Gastrocnemius medialis (tissue), 4 donors: ENCODE results near the gene LEUTX. TPM values are rescaled to one million over a fixed set of nuclear protein-coding genes. Genes with fewer than 3 reads are reported as not detected.
"Not testable (repeated sequence)": the region's sequence is repeated elsewhere in the genome, so short reads cannot be mapped to it uniquely, and the experiment has no call there.

Source experiments
- ATAC-seq, 2 donors: fragments of 150-250 bp; one replicate each; pipeline ENCODE4 v1.9.1; 2016
- DNase-seq, 2 donors: peaks; one replicate each; pipeline ENCODE4 v3.0.0-alpha.2; 2019
- H3K27ac ChIP-seq, 4 donors: fragments of 200-600 bp; sonication (generic); 1 replicate in 1 of 4; 2 replicates in 3 of 4; pipeline ENCODE4 v1.5.1; 2016 to 2018; ENCODE audit warnings: mild to moderate bottlenecking in 2 of 4, moderate library complexity in 1 of 4
- H3K27me3 ChIP-seq, 3 donors: fragments of 200-600 bp; sonication (generic) in 2 of 3; 1 replicate in 1 of 3; 2 replicates in 2 of 3; pipeline versions ENCODE4 v1.5.1 to v1.6.0; 2016 to 2019; ENCODE audit warnings: mild to moderate bottlenecking in 1 of 3, moderate library complexity in 1 of 3
- H3K36me3 ChIP-seq, 2 donors: fragments of 200-600 bp; sonication (generic) in 1 of 2; one replicate each; pipeline ENCODE4 v1.5.1; 2017 to 2018
- H3K4me1 ChIP-seq, 2 donors: fragments of 200-600 bp; sonication (generic) in 1 of 2; one replicate each; pipeline ENCODE4 v1.5.1; 2016 to 2017; ENCODE audit warnings: mild to moderate bottlenecking in 2 of 2
- H3K4me3 ChIP-seq, 4 donors: fragments of 200-600 bp; sonication (generic) in 3 of 4; 1 replicate in 1 of 4; 2 replicates in 3 of 4; pipeline ENCODE4 v1.5.1; 2016 to 2019; ENCODE audit warnings: mild to moderate bottlenecking in 2 of 4
- H3K9me3 ChIP-seq, 3 donors: fragments of 200-600 bp; sonication (generic) in 2 of 3; 1 replicate in 1 of 3; 2 replicates in 2 of 3; pipeline ENCODE4 v1.5.1; 2016 to 2019
- CTCF ChIP-seq, 5 experiments: fragments of 450-650 bp in 3 of 5; fragments of 200-600 bp in 2 of 5; sonication (generic) in 2 of 5; IDR thresholded peaks in 4 of 5; conservative IDR thresholded peaks in 1 of 5; 1 replicate in 4 of 5; 2 replicates in 1 of 5; pipeline ENCODE4 v1.5.1; 2016 to 2019; ENCODE audit warnings: antibody characterized with exemption in 5 of 5, mild to moderate bottlenecking in 3 of 5, moderate library complexity in 3 of 5
- POLR2A ChIP-seq, 2 donors: fragments of 450-650 bp; IDR thresholded peaks; one replicate each; pipeline ENCODE4 v1.6.1; 2017; ENCODE audit warnings: antibody characterized with exemption in 2 of 2, mild to moderate bottlenecking in 2 of 2, moderate library complexity in 2 of 2
- in situ Hi-C, 4 donors: fragments of 200-750 bp; cut with MboI; loops; one replicate each; pipeline versions ENCODE4 v1.15.0 to v1.8.0; 2017; ENCODE audit warnings: low sequenced_read_pairs in 4 of 4
- intact Hi-C: fragments of 100-400 bp; cut with DNase I; formaldehyde crosslinking; loops from one replicate; pipeline ENCODE4 v1.15.1; 2023; ENCODE audit warnings: low total_unique reads
- total RNA-seq, 4 donors: library from RNA; depleted of rRNA; stranded (reverse); fragments of >200 nt; gene quantifications; one replicate each; pipeline versions ENCODE4 v1.1.0 to v1.2.3, GENCODE V29; 2016

Gene LEUTX
- total RNA-seq, 4 donors from 2014 or later = not detected

DNA sequence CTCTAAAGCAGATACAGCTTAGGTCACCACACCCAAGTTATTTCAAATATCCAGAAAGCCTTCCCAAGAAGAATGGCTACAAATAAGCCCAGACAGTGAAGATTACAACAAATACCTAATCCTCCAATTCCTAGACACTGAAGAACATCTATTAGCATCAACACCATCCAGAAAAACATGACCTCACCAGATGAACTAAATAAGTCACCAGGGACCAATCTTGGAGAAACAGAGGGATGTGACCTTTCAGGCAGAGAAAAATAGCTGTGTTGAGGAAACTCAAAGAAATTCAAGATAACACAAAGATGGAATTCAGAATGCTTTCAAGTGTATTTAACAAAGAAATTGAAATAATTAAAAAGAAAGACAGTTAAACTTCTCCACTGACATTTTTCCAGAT lies 25.9 kb upstream of the LEUTX start:
- H3K4me3 ChIP-seq = no peak overlapping the region
- peaks cover 0 to 2% (median 0%) of the 10 kb centered on the region in 3 donors for H3K27me3 ChIP-seq
- H3K4me1 ChIP-seq = no peaks in the 10 kb centered on the region
- ATAC-seq (no peak), DNase-seq (no peak)
- no peaks in the 10 kb centered on the region for H3K36me3 ChIP-seq
- intact Hi-C loops (no loop called here), in situ Hi-C loops (no loop called here)
- no peak for TF ChIP-seq POLR2A (IDR thresholded peaks at IDR 0.05)
- TF ChIP-seq CTCF (IDR thresholded peaks at IDR 0.05 in 4 of 5, conservative IDR thresholded peaks at IDR 0.05 in 1 of 5) = no peak
- no peak overlapping the region for H3K27ac ChIP-seq
- no peaks in the 10 kb centered on the region for H3K9me3 ChIP-seq

GRCh38 chr19:39754544-39754943 lies 24.1 kb upstream of the LEUTX start:
- Histone ChIP-seq H3K4me3 (no peak overlapping the region), H3K27ac (no peak overlapping the region), H3K36me3 (no peaks in the 10 kb centered on the region), H3K4me1 (no peaks in the 10 kb centered on the region), H3K27me3 (peaks cover 0 to 5% (median 0%) of the 10 kb centered on the region in 3 donors), H3K9me3 (no peaks in the 10 kb centered on the region)
- in situ Hi-C loops (no loop called here), intact Hi-C loops (no loop called here)
- ATAC-seq (no peak), DNase-seq (no peak)
- no peak for TF ChIP-seq CTCF (IDR thresholded peaks at IDR 0.05 in 4 of 5, conservative IDR thresholded peaks at IDR 0.05 in 1 of 5)

- peaks cover 0 to 5% (median 0%) of the 10 kb centered on the region in 3 donors for H3K27me3 ChIP-seq
- H3K4me1 ChIP-seq = no peaks in the 10 kb centered on the region
- intact Hi-C loops (no loop called here), in situ Hi-C loops (no loop called here)
- DNase-seq (no peak), ATAC-seq (no peak)
- no peak overlapping the region for H3K27ac ChIP-seq
- no peaks in the 10 kb centered on the region for H3K36me3 ChIP-seq
- no peaks in the 10 kb centered on the region for H3K9me3 ChIP-seq
- no peak overlapping the region for H3K4me3 ChIP-seq
- TF ChIP-seq CTCF (IDR thresholded peaks at IDR 0.05 in 4 of 5, conservative IDR thresholded peaks at IDR 0.05 in 1 of 5) = no peak
- TF ChIP-seq POLR2A (IDR thresholded peaks at IDR 0.05) = no peak
These were observed 23.7 kb upstream of the LEUTX start for GRCh38 chr19:39754971-39755370.

DNA sequence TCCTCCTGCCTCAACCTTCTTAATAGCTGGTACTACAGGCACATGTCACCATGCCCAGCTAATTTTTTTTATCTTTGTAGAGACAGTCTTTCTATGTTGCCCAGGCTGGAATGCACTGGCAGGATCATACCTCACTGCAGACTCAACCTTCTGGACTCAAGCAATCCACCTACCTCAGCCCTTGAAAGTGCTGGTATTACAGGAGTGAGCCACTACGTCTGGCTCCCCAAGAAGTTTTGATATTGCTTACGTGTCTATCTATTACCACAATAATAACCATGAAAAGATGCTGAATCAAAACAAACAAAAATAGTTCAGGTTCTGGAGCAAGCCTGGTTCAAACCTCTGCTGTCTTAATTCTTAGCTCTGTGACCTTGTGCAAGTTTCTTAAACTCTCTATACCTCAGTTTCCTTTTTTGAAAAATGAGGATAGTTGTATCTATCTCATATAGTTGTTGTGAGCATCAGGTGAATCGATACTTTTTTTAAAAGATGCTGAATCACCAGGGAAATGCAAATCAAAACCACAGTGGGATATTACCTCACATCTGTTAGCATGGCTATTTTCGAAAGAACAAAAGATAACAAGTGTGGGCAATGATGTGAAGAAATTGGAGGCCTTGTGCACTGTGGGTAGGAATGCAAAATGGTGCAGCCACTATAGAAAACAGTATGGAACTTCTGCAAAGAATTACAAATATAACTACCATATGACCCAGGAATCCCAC lies 19.0 kb upstream of the LEUTX start:
- ATAC-seq (no peak), DNase-seq (no peak)
- no peaks in the 10 kb centered on the region for H3K9me3 ChIP-seq
- in situ Hi-C loops (no loop called here), intact Hi-C loops (no loop called here)
- TF ChIP-seq POLR2A (IDR thresholded peaks at IDR 0.05) (no peak), CTCF (IDR thresholded peaks at IDR 0.05 in 4 of 5, conservative IDR thresholded peaks at IDR 0.05 in 1 of 5) (no peak)
- no peak overlapping the region for H3K27ac ChIP-seq
- H3K4me3 ChIP-seq = no peak overlapping the region
- H3K4me1 ChIP-seq = no peaks in the 10 kb centered on the region
- H3K36me3 ChIP-seq = no peaks in the 10 kb centered on the region
- peaks cover 0 to 5% (median 0%) of the 10 kb centered on the region in 3 donors for H3K27me3 ChIP-seq

DNA sequence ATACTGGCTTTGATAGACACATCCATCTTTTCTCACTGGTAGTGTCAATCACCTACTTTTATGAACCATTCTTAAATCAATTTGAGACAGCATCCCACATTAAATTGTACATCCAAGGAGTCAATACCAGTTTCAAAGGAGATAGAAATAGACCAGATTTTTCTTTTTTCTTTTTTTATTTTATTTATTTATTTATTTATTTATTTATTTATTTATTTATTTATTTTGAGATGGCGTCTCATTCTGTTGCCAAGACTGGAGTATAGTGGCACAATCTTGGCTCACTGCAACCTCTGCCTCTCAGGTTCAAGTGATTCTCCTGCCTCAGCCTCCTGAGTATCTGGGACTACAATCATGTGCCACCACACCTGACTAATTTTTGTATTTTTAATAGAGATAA lies 16.8 kb upstream of the LEUTX start:
- H3K4me1 ChIP-seq, H3K9me3 ChIP-seq, in situ Hi-C loops, ATAC-seq, H3K4me3 ChIP-seq, H3K36me3 ChIP-seq, H3K27ac ChIP-seq, DNase-seq, H3K27me3 ChIP-seq: not testable (repeated sequence)
- intact Hi-C loops = loop anchor here (2.0 kb wide), 1 partner anchor 211 kb away; no protein-coding TSS in a partner anchor
